ENCODE measurements around the gene NTM.

NTM gene

GRCh38 chr11:131365329-131365930, 5.0 kb upstream of the NTM start:
- TF ChIP-seq EZH2phosphoT487 (IDR thresholded peaks at IDR 0.05; ENCODE audit: borderline replicate concordance), result no peak
- TF ChIP-seq, protein P1, sequence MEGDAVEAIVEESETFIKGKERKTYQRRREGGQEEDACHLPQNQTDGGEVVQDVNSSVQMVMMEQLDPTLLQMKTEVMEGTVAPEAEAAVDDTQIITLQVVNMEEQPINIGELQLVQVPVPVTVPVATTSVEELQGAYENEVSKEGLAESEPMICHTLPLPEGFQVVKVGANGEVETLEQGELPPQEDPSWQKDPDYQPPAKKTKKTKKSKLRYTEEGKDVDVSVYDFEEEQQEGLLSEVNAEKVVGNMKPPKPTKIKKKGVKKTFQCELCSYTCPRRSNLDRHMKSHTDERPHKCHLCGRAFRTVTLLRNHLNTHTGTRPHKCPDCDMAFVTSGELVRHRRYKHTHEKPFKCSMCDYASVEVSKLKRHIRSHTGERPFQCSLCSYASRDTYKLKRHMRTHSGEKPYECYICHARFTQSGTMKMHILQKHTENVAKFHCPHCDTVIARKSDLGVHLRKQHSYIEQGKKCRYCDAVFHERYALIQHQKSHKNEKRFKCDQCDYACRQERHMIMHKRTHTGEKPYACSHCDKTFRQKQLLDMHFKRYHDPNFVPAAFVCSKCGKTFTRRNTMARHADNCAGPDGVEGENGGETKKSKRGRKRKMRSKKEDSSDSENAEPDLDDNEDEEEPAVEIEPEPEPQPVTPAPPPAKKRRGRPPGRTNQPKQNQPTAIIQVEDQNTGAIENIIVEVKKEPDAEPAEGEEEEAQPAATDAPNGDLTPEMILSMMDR (conservative IDR thresholded peaks at IDR 0.05; ENCODE audit: low read length), result no peak
- Histone ChIP-seq H3K27me3 (ENCODE audit: insufficient read depth, low read length, poor library complexity, severe bottlenecking) (no peaks in the 10 kb centered on the region), H3K9me3 (ENCODE audit: insufficient read depth, low read depth, low read length) (no peaks in the 10 kb centered on the region), H3K4me3 (ENCODE audit: low read length, poor library complexity, severe bottlenecking) (no peak overlapping the region), H3K4me2 (ENCODE audit: low read depth, low read length, poor library complexity, severe bottlenecking) (no peak overlapping the region), H3F3A (ENCODE audit: low read depth) (no peaks in the 10 kb centered on the region), H3K36me3 (ENCODE audit: insufficient read depth, low read length) (no peaks in the 10 kb centered on the region), H3K9ac (ENCODE audit: low read depth, low read length, poor library complexity, severe bottlenecking) (no peak overlapping the region), H3K4me1 (ENCODE audit: insufficient read depth, low read length, poor library complexity, severe bottlenecking) (no peaks in the 10 kb centered on the region), H3K9me2 (replicated peaks; ENCODE audit: low read depth, low read length) (no peaks in the 10 kb centered on the region), H3K79me2 (ENCODE audit: insufficient read depth, low read length) (no peaks in the 10 kb centered on the region), H4K20me1 (ENCODE audit: insufficient read depth, low read length, poor library complexity, severe bottlenecking) (no peaks in the 10 kb centered on the region), H2AFZ (ENCODE audit: low read length) (no peak overlapping the region)

GRCh38 chr11:131370901-131371790, 731 bp downstream of the NTM start:
- H3K4me1 ChIP-seq (ENCODE audit: insufficient read depth, low read length, poor library complexity, severe bottlenecking), result no peaks in the 10 kb centered on the region
- H2AFZ ChIP-seq (ENCODE audit: low read length), result peak overlapping the region; percentile 16; the same call in 1 of the 2 replicates
- H3K9me2 ChIP-seq (replicated peaks; ENCODE audit: low read depth, low read length), result no peaks in the 10 kb centered on the region
- H3F3A ChIP-seq (ENCODE audit: low read depth), result no peaks in the 10 kb centered on the region
- TF ChIP-seq, protein P1 (conservative IDR thresholded peaks at IDR 0.05; ENCODE audit: low read length), result no peak
- no peak for TF ChIP-seq EZH2phosphoT487 (IDR thresholded peaks at IDR 0.05; ENCODE audit: borderline replicate concordance)
- peak overlapping the region; percentile 52 for H3K4me2 ChIP-seq (ENCODE audit: low read depth, low read length, poor library complexity, severe bottlenecking)
- no peak overlapping the region for H3K9ac ChIP-seq (ENCODE audit: low read depth, low read length, poor library complexity, severe bottlenecking)
- no peaks in the 10 kb centered on the region for H3K9me3 ChIP-seq (ENCODE audit: insufficient read depth, low read depth, low read length)
- H3K27me3 ChIP-seq (ENCODE audit: insufficient read depth, low read length, poor library complexity, severe bottlenecking), result peaks cover 14% of the 10 kb centered on the region
- no peaks in the 10 kb centered on the region for H3K79me2 ChIP-seq (ENCODE audit: insufficient read depth, low read length)
- H3K36me3 ChIP-seq (ENCODE audit: insufficient read depth, low read length), result no peaks in the 10 kb centered on the region
- no peaks in the 10 kb centered on the region for H4K20me1 ChIP-seq (ENCODE audit: insufficient read depth, low read length, poor library complexity, severe bottlenecking)
- H3K4me3 ChIP-seq (ENCODE audit: low read length, poor library complexity, severe bottlenecking), result peak overlapping the region; percentile 2

DNA sequence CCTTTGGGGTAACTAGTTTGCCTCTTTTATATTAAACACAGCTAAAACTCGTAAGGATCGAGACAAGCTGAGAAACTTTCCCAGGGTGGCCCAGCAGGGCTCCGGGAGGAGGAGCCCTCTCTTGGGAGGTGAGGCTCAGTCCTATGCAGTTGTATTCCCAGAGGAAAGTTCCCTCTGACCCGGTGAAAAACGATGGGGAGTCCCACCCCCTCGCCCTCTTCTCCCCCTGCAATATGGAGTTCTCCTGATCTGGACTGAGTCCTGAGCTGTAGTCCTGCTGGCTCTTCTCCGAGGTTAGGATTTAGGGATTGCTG, 1.3 kb downstream of the NTM start:
- H3K4me1 ChIP-seq (ENCODE audit: insufficient read depth, low read length, poor library complexity, severe bottlenecking), result no peaks in the 10 kb centered on the region
- no peaks in the 10 kb centered on the region for H3K9me3 ChIP-seq (ENCODE audit: insufficient read depth, low read depth, low read length)
- no peaks in the 10 kb centered on the region for H3K36me3 ChIP-seq (ENCODE audit: insufficient read depth, low read length)
- no peaks in the 10 kb centered on the region for H3K9me2 ChIP-seq (replicated peaks; ENCODE audit: low read depth, low read length)
- H3K27me3 ChIP-seq (ENCODE audit: insufficient read depth, low read length, poor library complexity, severe bottlenecking), result peaks cover 14% of the 10 kb centered on the region
- no peaks in the 10 kb centered on the region for H3K79me2 ChIP-seq (ENCODE audit: insufficient read depth, low read length)
- no peaks in the 10 kb centered on the region for H4K20me1 ChIP-seq (ENCODE audit: insufficient read depth, low read length, poor library complexity, severe bottlenecking)
- no peak overlapping the region for H3K4me3 ChIP-seq (ENCODE audit: low read length, poor library complexity, severe bottlenecking)
- no peak overlapping the region for H2AFZ ChIP-seq (ENCODE audit: low read length)
- no peak overlapping the region for H3K9ac ChIP-seq (ENCODE audit: low read depth, low read length, poor library complexity, severe bottlenecking)
- TF ChIP-seq, protein P1 (conservative IDR thresholded peaks at IDR 0.05; ENCODE audit: low read length), result no peak
- TF ChIP-seq EZH2phosphoT487 (IDR thresholded peaks at IDR 0.05; ENCODE audit: borderline replicate concordance), result no peak
- no peaks in the 10 kb centered on the region for H3F3A ChIP-seq (ENCODE audit: low read depth)
- H3K4me2 ChIP-seq (ENCODE audit: low read depth, low read length, poor library complexity, severe bottlenecking), result peak overlapping the region; percentile 52

All from Loucy (cell line).